HepG2 (cell line): ENCODE data around the gene TASOR2. TPM values are rescaled to one million over a fixed set of nuclear protein-coding genes. Genes with fewer than 3 reads are reported as not detected.
A peak's percentile ranks its signal among the peaks of the same experiment; 100 is the strongest.

Experiments used
- ATAC-seq: fragments of 200-7000 bp; cut with Tn5 transposase; 3 replicates; pipeline ENCODE4 v1.9.1; 2020; ENCODE audit warnings: mild to moderate bottlenecking, moderate library complexity
- Bru-seq: library from RNA; stranded (reverse); fragments of 400-500 nt; gene quantifications from one replicate; lab custom pipeline; 2021; lab: Mats Ljungman, UMichigan
- BruChase-seq, 2 experiments: library from RNA; stranded (reverse); fragments of 400-500 nt; gene quantifications; one replicate each; lab custom pipeline; 2021; lab: Mats Ljungman, UMichigan
- BruUV-seq: library from RNA; stranded (reverse); fragments of 400-500 nt; replicated peaks from 2 replicates; lab custom pipeline; 2021; lab: Mats Ljungman, UMichigan
- CTCF ChIA-PET: fragments of 300-600 bp; formaldehyde crosslinking; extraction: SDS; loops from one replicate; lab custom pipeline; 2021; ENCODE audit warnings: low total read pairs, inconsistent platforms, low intra/inter-chr PET ratio; lab: Yijun Ruan, JAX
- POLR2A ChIA-PET: fragments of 350-600 bp; sonication (Branson Sonifier 250); formaldehyde crosslinking; loops from one replicate; lab custom pipeline; 2020; ENCODE audit warnings: antibody characterized with exemption, inconsistent platforms; lab: Yijun Ruan, JAX
- DNase-seq: peaks from one replicate; pipeline ENCODE4 v3.0.0-alpha.2; 2015; ENCODE audit warnings: low spot score
- FAIRE-seq: peaks from 3 replicates; lab custom pipeline; 2011; peaks lifted over from hg19 to GRCh38; lab: Jason Lieb, UNC
- H2AFZ ChIP-seq: one replicate; pipeline ENCODE4 v1.6.1; 2011; ENCODE audit warnings: low read length, inconsistent platforms
- H3K27ac ChIP-seq: fragments of 300-600 bp; 3 replicates; pipeline ENCODE4 v1.8.0; 2011; ENCODE audit warnings: mixed run types, mild to moderate bottlenecking, mixed read lengths, low read length, inconsistent platforms; ENCODE audit not compliant: insufficient read depth; ENCODE audit errors: extremely low read length
- H3K27me3 ChIP-seq, 2 experiments: fragments of 200-600 bp in 1 of 2; 2 replicates in 1 of 2; 3 replicates in 1 of 2; pipeline versions ENCODE4 v1.6.0 to v1.8.0; 2011; ENCODE audit warnings: low read length in 2 of 2, mild to moderate bottlenecking in 2 of 2, moderate library complexity in 2 of 2, inconsistent platforms in 1 of 2; ENCODE audit not compliant: insufficient read depth in 2 of 2, control insufficient read depth in 1 of 2
- H3K36me3 ChIP-seq, 2 experiments: fragments of 200-600 bp in 1 of 2; replicated peaks in 1 of 2; 2 replicates in 1 of 2; 3 replicates in 1 of 2; pipeline versions ENCODE4 v1.5.1 to v1.8.0; 2011; ENCODE audit warnings: low read length in 2 of 2, inconsistent platforms in 1 of 2; ENCODE audit not compliant: insufficient read depth in 2 of 2, control insufficient read depth in 1 of 2
- H3K4me1 ChIP-seq: 2 replicates; pipeline ENCODE4 v1.5.1; 2012; ENCODE audit warnings: low read length, inconsistent platforms; ENCODE audit not compliant: insufficient read depth
- H3K4me2 ChIP-seq: 2 replicates; pipeline ENCODE4 v1.6.0; 2011; ENCODE audit warnings: low read depth, low read length, inconsistent platforms
- H3K4me3 ChIP-seq, 3 experiments: fragments of 200-600 bp in 1 of 3; sonication (generic), shearing (Covaris generic) in 1 of 3; replicated peaks in 1 of 3; 2 replicates each; pipeline ENCODE4 v1.5.1; 2011 to 2016; ENCODE audit warnings: low read length in 3 of 3, inconsistent platforms in 2 of 3, low read depth in 2 of 3, mild to moderate bottlenecking in 2 of 3, control low read depth in 1 of 3, mixed read lengths in 1 of 3; ENCODE audit not compliant: insufficient read depth in 1 of 3
- H3K79me2 ChIP-seq: one replicate; pipeline ENCODE4 v1.6.1; 2011; ENCODE audit warnings: low read length, inconsistent platforms; ENCODE audit not compliant: insufficient read depth
- H3K9ac ChIP-seq: 2 replicates; pipeline ENCODE4 v1.6.0; 2011; ENCODE audit warnings: mild to moderate bottlenecking, low read depth, low read length, inconsistent platforms; ENCODE audit not compliant: insufficient read depth
- H3K9me3 ChIP-seq: 2 replicates; pipeline ENCODE4 v1.5.1; 2012; ENCODE audit warnings: mild to moderate bottlenecking, low read length
- H4K20me1 ChIP-seq: 2 replicates; pipeline ENCODE4 v1.6.0; 2011; ENCODE audit warnings: inconsistent platforms, mild to moderate bottlenecking, low read length, moderate library complexity; ENCODE audit not compliant: insufficient read depth
- SMC3 ChIP-seq: IDR thresholded peaks from 2 replicates; pipeline ENCODE4 v1.6.1; 2011; ENCODE audit warnings: low read length, improper control_type of control experiment
- ZBTB20 ChIP-seq: sonication (generic); formaldehyde crosslinking; IDR thresholded peaks from 2 replicates; pipeline ENCODE4 v1.8.1; 2023; ENCODE audit warnings: missing genetic modification reagents, low read depth, mild to moderate bottlenecking, borderline replicate concordance
- ZNF292 ChIP-seq: sonication (generic); formaldehyde crosslinking; IDR thresholded peaks from 2 replicates; pipeline ENCODE4 v1.8.1; 2022; ENCODE audit warnings: mild to moderate bottlenecking, low read depth, missing genetic modification reagents, borderline replicate concordance
- ZNF616 ChIP-seq: sonication (generic); formaldehyde crosslinking; IDR thresholded peaks from 2 replicates; pipeline ENCODE4 v1.5.0; 2020; ENCODE audit warnings: low read depth, mild to moderate bottlenecking, missing genetic modification reagents
- ZNF775 ChIP-seq: sonication (generic); formaldehyde crosslinking; IDR thresholded peaks from 2 replicates; pipeline ENCODE4 v1.4.0; 2020; ENCODE audit warnings: missing genetic modification reagents, mild to moderate bottlenecking, moderate library complexity, borderline replicate concordance
- ZNF891 ChIP-seq: sonication (generic); formaldehyde crosslinking; IDR thresholded peaks from 2 replicates; pipeline ENCODE4 v1.5.0; 2020; ENCODE audit warnings: mild to moderate bottlenecking, missing genetic modification reagents
- WGBS: methylation state at CpG from one replicate; pipeline ENCODE4 v1.1.6; 2017; ENCODE audit warnings: low lambda C conversion rate; 5-methylcytosine and 5-hydroxymethylcytosine counted together
- in situ Hi-C: cut with HindIII; loops from 2 replicates; pipeline ENCODE4 v1.10.0; 2017; ENCODE audit warnings: low pct_unique_long_range_greater_than_20kb; ENCODE audit not compliant: extremely low pct_ligation_motif_present
- intact Hi-C: fragments of 100-400 bp; cut with micrococcal nuclease; formaldehyde crosslinking; loops from one replicate; pipeline ENCODE4 v1.10.0; 2022; ENCODE audit not compliant: unreplicated experiment
- long read RNA-seq, 2 experiments: library from RNA in 1 of 2; library from polyadenylated mRNA in 1 of 2; stranded (forward) in 1 of 2; unstranded in 1 of 2; transcript quantifications; one replicate each; pipeline ENCODE4 v2.0.0, GENCODE V29; 2019 to 2022
- polyA minus RNA-seq, 3 experiments: library from RNA; depleted of rRNA, polyadenylated mRNA; stranded (reverse); fragments of >200 nt; gene quantifications; 2 replicates each; pipeline ENCODE4 v1.2.3, GENCODE V29; 2011; ENCODE audit warnings: low replicate concordance in 1 of 3
- polyA plus RNA-seq, 8 experiments: library from polyadenylated mRNA; depleted of rRNA in 3 of 8; stranded (reverse) in 7 of 8; unstranded in 1 of 8; fragments of >200 nt; fragmentation: Illumina TruSeq in 4 of 8; extraction: Trizol in 4 of 8; gene quantifications; 2 replicates each; pipeline versions ENCODE4 v1.2.1 to v1.2.3, GENCODE V29; 2011 to 2016; ENCODE audit warnings: low read depth in 4 of 8, missing spikeins in 1 of 8, mixed read lengths in 1 of 8; ENCODE audit not compliant: insufficient read depth in 1 of 8
- total RNA-seq, 5 experiments: library from RNA; depleted of rRNA; stranded (reverse); fragments of >200 nt; fragmentation: Illumina TruSeq; extraction: Trizol; gene quantifications; 2 replicates each; pipeline ENCODE4 v1.2.3, GENCODE V29; 2016; ENCODE audit warnings: low read depth in 1 of 5
- TF ChIP-seq, protein P1 (sequence below): sonication (generic); formaldehyde crosslinking; IDR thresholded peaks from 2 replicates; pipeline ENCODE4 v1.8.0; 2022; ENCODE audit warnings: mild to moderate bottlenecking, missing genetic modification reagents, moderate library complexity
- TF ChIP-seq, protein P2 (sequence below): sonication (generic); formaldehyde crosslinking; IDR thresholded peaks from 2 replicates; pipeline ENCODE4 v1.8.0; 2022; ENCODE audit warnings: missing genetic modification reagents, mild to moderate bottlenecking, borderline replicate concordance

TASOR2 gene, protein sequence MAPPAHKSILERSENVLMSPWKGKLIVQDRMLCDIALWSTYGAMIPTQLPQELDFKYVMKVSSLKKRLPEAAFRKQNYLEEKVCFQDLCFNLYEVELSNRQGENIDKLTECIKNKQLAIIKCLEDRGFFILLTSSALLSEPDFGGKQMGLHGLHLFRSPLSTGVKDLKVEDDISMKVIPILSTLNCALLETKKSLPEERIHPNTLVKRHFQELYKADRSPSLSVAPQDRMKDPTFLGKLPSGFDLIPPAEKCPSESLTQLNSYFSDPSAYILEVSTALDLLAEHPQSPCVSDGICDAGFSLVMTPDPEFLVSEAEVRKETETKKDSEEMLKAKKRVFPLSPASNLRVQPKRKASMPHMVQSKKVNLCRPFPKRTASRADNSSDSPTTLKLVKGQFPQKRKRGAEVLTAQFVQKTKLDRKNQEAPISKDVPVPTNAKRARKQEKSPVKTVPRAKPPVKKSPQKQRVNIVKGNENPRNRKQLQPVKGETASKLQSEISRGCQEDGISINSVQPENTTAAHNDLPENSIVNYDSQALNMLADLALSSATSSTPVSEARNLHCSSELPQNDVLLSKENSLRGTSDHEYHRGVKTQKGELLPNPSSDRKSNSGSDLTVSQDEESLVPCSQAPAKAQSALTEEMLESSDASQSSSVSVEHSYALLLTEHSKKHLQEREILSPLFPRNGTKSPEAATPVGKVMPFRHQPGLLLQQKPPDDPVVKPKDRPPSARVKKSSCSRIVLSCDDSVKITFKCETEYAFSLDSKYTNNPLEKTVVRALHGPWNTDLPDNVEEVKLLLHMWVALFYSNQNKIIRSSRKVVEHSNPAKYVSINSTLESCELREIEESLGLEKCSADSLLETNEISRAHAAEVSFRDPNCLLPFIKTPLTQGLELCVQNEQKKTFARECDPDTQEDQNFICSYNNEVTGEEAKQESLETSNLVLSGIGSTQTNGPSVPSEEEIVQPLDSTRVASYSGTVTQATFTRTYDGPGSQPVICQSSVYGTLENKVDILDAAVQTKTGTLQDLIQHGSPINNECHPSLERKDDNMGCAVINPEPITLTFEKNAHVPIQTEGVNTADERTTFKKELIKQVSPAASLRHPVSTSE (N-terminal part only)
- 55.3 and 58.9 TPM in 2 replicates for total RNA-seq (2016; rRNA removed; fragmentation: Illumina TruSeq; extraction: Trizol)
- 67.3 and 69.4 TPM in 2 replicates for total RNA-seq (2016; cell fraction: cytosol; rRNA removed; fragmentation: Illumina TruSeq; extraction: Trizol; ENCODE audit: low read depth)
- total RNA-seq (2016; cell fraction: insoluble cytoplasmic fraction; rRNA removed; fragmentation: Illumina TruSeq; extraction: Trizol): 51.2 and 60.5 TPM in 2 replicates
- 44.6 and 47.7 TPM in 2 replicates for total RNA-seq (2016; cell fraction: membrane; rRNA removed; fragmentation: Illumina TruSeq; extraction: Trizol)
- total RNA-seq (2016; cell fraction: nucleus; rRNA removed; fragmentation: Illumina TruSeq; extraction: Trizol): 95.9 and 108 TPM in 2 replicates
- 22.8 and 24.2 TPM in 2 replicates for polyA plus RNA-seq (2011; rRNA removed)
- 8.9 and 13.1 TPM in 2 replicates for polyA plus RNA-seq (2011; cell fraction: cytosol; rRNA removed)
- polyA plus RNA-seq (2011; cell fraction: nucleus; rRNA removed): 30.2 and 31.2 TPM in 2 replicates
- 23.3 and 26.9 TPM in 2 replicates for polyA plus RNA-seq (2012)
- polyA plus RNA-seq (2016; cell fraction: cytosol; fragmentation: Illumina TruSeq; extraction: Trizol; ENCODE audit: low read depth): 0.58 and 1.1 TPM in 2 replicates
- polyA plus RNA-seq (2016; cell fraction: insoluble cytoplasmic fraction; fragmentation: Illumina TruSeq; extraction: Trizol; ENCODE audit: low read depth): 26.8 and 27.2 TPM in 2 replicates
- 2.9 and 4.0 TPM in 2 replicates for polyA plus RNA-seq (2016; cell fraction: membrane; fragmentation: Illumina TruSeq; extraction: Trizol; ENCODE audit: low read depth)
- polyA plus RNA-seq (2016; cell fraction: nucleus; fragmentation: Illumina TruSeq; extraction: Trizol; ENCODE audit: insufficient read depth, low read depth): 68.3 and 79.1 TPM in 2 replicates
- polyA minus RNA-seq (2011; rRNA and poly(A)+ RNA removed; ENCODE audit: low replicate concordance): 27.6 and 45.1 TPM in 2 replicates
- polyA minus RNA-seq (2011; cell fraction: cytosol; rRNA and poly(A)+ RNA removed): 30.7 and 32.8 TPM in 2 replicates
- polyA minus RNA-seq (2011; cell fraction: nucleus; rRNA and poly(A)+ RNA removed): 132 and 137 TPM in 2 replicates
- percentile 90 among the genes with signal in this experiment for Bru-seq, nascent RNA
- percentile 93 among the genes with signal in this experiment for BruChase-seq, experiment 1, labeled RNA remaining after a 6-hour chase
- percentile 96 among the genes with signal in this experiment for BruChase-seq, experiment 2, labeled RNA remaining after a 2-hour chase
- long read RNA-seq, experiment 1, partial matches to known transcripts: 6 of 9 reads
- long read RNA-seq, experiment 1, other reads (novel, unspliced or antisense): 3 of 9 reads
- long read RNA-seq, experiment 2, partial matches to known transcripts: 15 of 22 reads
- long read RNA-seq, experiment 2, other reads (novel, unspliced or antisense): 7 of 22 reads

DNA sequence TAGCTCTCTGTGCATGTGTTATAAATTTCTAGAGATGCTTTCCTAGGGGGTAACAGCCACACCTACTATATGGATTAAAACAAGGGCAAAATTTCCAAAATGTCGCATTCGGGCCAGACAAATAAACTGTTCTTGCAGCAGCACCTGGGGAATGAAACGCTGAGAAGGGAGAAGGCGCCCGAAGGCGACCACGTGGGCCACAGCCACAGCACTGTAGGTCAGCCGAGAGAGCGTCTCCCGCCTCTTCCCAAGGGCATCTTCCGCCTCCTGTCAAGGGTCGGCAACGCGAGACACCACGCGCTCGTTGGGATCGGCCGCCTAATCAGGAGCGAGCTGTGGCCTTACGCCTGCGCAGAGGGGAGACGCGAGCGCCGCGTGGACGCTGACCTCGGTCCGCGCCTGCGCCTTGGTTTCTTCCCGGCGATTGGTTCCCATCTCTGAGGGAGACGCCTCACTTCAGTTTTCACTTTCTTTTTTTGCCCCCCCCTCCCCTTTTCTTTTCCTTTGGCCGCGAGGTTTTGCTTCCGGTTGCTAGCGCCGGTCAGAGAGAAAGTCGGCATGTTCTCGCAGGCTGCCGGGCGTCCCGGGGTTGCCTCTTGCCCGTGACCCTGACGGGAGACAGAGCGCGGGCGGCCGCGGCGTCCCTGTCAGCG lies at the start of gene TASOR2:
Gene TASOR2 (plus strand): TSS at position 521 of the 653 bp plus-strand sequence. CDS start 35,805 bp downstream, outside the sequence.
- Histone ChIP-seq H2AFZ (no peak within 1 kb of the TSS), H3K4me1 (peaks cover 63% of the 10 kb centered on the region), H3K36me3 (no peaks in the 10 kb centered on the region), H3K27ac (peak within 1 kb of the TSS; percentile 86), H3K9me3 (no peaks in the 10 kb centered on the region), H3K79me2 (peaks cover 47% of the 10 kb centered on the region), H3K9ac (peak within 1 kb of the TSS; percentile 92), H3K4me2 (peak within 1 kb of the TSS; percentile 79), H3K4me3 (peak within 1 kb of the TSS; percentile 86 to 94 (median 89)), H3K27me3 (peaks cover 0 to 1% of the 10 kb centered on the region in 2 experiments; a peak in 3 of 5 replicates), H4K20me1 (peaks cover 12% of the 10 kb centered on the region; the same call in 1 of the 2 replicates)
- intact Hi-C loops (loop anchor here (2.0 to 5.0 kb wide), 2 partner anchors 24 to 203 kb away; partner anchors contain the start of gene ANKRD16), in situ Hi-C loops (no loop called here)
- WGBS: 6% methylated on average over 32 of the region's 54 CpGs
- ChIA-PET POLR2A (interaction anchor here (0.9 to 2.1 kb wide), 10 partner anchors 9 to 242 kb away, joined by 3 to 27 read pairs (median 3); partner anchors contain the start of genes ANKRD16, ASB13, FBH1 and GDI2), CTCF (interaction anchor here (1.7 kb wide), 1 partner anchor 55 kb away, joined by 4 read pairs; no protein-coding TSS in a partner anchor)
- peak; percentile 66 for FAIRE-seq
- peak; percentile 91 for ATAC-seq
- no TSS peak for BruUV-seq
- DNase-seq: peak; percentile 95
- TF ChIP-seq SMC3: no peak
- TF ChIP-seq ZNF891: peak; percentile 93
- no peak for TF ChIP-seq ZNF775 (CRISPR knock-in tag)
- peak; percentile 91; the same call in 1 of the 2 replicates for TF ChIP-seq ZBTB20 (CRISPR knock-in tag)
- TF ChIP-seq, protein P1, sequence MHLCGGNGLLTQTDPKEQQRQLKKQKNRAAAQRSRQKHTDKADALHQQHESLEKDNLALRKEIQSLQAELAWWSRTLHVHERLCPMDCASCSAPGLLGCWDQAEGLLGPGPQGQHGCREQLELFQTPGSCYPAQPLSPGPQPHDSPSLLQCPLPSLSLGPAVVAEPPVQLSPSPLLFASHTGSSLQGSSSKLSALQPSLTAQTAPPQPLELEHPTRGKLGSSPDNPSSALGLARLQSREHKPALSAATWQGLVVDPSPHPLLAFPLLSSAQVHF: peak; percentile 97
- TF ChIP-seq ZNF292 (CRISPR knock-in tag): no peak
- peak; percentile 98 for TF ChIP-seq ZNF616 (CRISPR knock-in tag)
- TF ChIP-seq, protein P2, sequence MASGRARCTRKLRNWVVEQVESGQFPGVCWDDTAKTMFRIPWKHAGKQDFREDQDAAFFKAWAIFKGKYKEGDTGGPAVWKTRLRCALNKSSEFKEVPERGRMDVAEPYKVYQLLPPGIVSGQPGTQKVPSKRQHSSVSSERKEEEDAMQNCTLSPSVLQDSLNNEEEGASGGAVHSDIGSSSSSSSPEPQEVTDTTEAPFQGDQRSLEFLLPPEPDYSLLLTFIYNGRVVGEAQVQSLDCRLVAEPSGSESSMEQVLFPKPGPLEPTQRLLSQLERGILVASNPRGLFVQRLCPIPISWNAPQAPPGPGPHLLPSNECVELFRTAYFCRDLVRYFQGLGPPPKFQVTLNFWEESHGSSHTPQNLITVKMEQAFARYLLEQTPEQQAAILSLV (CRISPR knock-in tag): peak; percentile 89; the same call in 1 of the 2 replicates
